ENCODE data around the gene SPATA2L.

The SPATA2L gene

GRCh38 chr16:89727406-89728120, 26.1 kb upstream of the SPATA2L start:
- no peak for DNase-seq

GRCh38 chr16:89723279-89724250, 22.1 kb upstream of the SPATA2L start:
- DNase-seq, result peak; percentile 82

GRCh38 chr16:89722392-89723278, 21.1 kb upstream of the SPATA2L start:
- DNase-seq, result peak; percentile 80

GRCh38 chr16:89721546-89722391, 20.3 kb upstream of the SPATA2L start:
- DNase-seq, result peak; percentile 85

- DNase-seq, result peak; percentile 89
Measured at GRCh38 chr16:89720813-89721545, 19.5 kb upstream of the SPATA2L start, which contains the start of the genes VPS9D1 and ZNF276. Gene VPS9D1 (minus strand): TSS chr16:89720898. CDS start chr16:89720861, 37 bp downstream. Gene ZNF276 (plus strand): TSS chr16:89721537. CDS start chr16:89721641, 104 bp downstream.

- no peak for DNase-seq
Measured at GRCh38 chr16:89720551-89720812, 19.0 kb upstream of the SPATA2L start.

- no peak for DNase-seq
Measured at GRCh38 chr16:89717688-89718505, 16.4 kb upstream of the SPATA2L start.

- no peak for DNase-seq
Measured at GRCh38 chr16:89716916-89717687, 15.6 kb upstream of the SPATA2L start.

- DNase-seq, result no peak
Measured at GRCh38 chr16:89716493-89716892, 15.0 kb upstream of the SPATA2L start.

- peak; percentile 18 for DNase-seq
Measured at GRCh38 chr16:89712274-89712781, 10.8 kb upstream of the SPATA2L start.

- DNase-seq, result peak; percentile 82
Measured at GRCh38 chr16:89711601-89712273, 10.2 kb upstream of the SPATA2L start.

- DNase-seq, result no peak
Measured at GRCh38 chr16:89710709-89711564, 9.4 kb upstream of the SPATA2L start.

- DNase-seq, result no peak
Measured at GRCh38 chr16:89709716-89710432, 8.4 kb upstream of the SPATA2L start.

GRCh38 chr16:89709166-89709565, 7.7 kb upstream of the SPATA2L start:
- no peak for DNase-seq

- DNase-seq, result no peak
Measured at GRCh38 chr16:89708481-89708931, 7.0 kb upstream of the SPATA2L start.

- no peak for DNase-seq
Measured at GRCh38 chr16:89707695-89708094, 6.2 kb upstream of the SPATA2L start.

Measured in activated CD4-positive, alpha-beta T cell treated with anti-CD3 and anti-CD28 coated beads for 48 hours (primary cell).